Left ventricle myocardium inferior (tissue), 1 donor: Measurements from ENCODE around the gene ARPP19. TPM values are rescaled to one million over a fixed set of nuclear protein-coding genes. Genes with fewer than 3 reads are reported as not detected.

Source experiments
- DNase-seq: peaks from one replicate; pipeline ENCODE4 v3.0.0-alpha.2; 2020
- H3K27ac ChIP-seq: fragments of 200-600 bp; replicated peaks from 2 replicates; pipeline ENCODE4 v1.8.0; 2021
- H3K27me3 ChIP-seq: fragments of 200-600 bp; 2 replicates; pipeline ENCODE4 v1.8.0; 2021; ENCODE audit warnings: low read depth
- H3K36me3 ChIP-seq: fragments of 200-600 bp; 2 replicates; pipeline ENCODE4 v1.8.0; 2021
- H3K4me1 ChIP-seq: fragments of 200-600 bp; 2 replicates; pipeline ENCODE4 v1.8.0; 2021
- H3K4me3 ChIP-seq: fragments of 200-600 bp; 2 replicates; pipeline ENCODE4 v1.8.0; 2021; ENCODE audit warnings: mild to moderate bottlenecking, moderate library complexity
- H3K9me3 ChIP-seq: fragments of 200-600 bp; replicated peaks from 2 replicates; pipeline ENCODE4 v1.8.0; 2021
- intact Hi-C: fragments of 100-400 bp; cut with micrococcal nuclease; formaldehyde crosslinking; loops from one replicate; pipeline ENCODE4 v1.11.0; 2022
- total RNA-seq: library from RNA; stranded (reverse); fragmentation: NEBNext Ultra II Directional; extraction: Animal tissue kit (Norgen Biotek cat#: 25700); gene quantifications from one replicate; pipeline ENCODE4 v1.2.1, GENCODE V29; 2021
- TF ChIP-seq, protein P1 (sequence below): fragments of 200-600 bp; IDR thresholded peaks from 2 replicates; pipeline ENCODE4 v1.8.0; 2021; ENCODE audit warnings: antibody characterized with exemption, mild to moderate bottlenecking, borderline replicate concordance
- donor health status: DM: no; HTN: yes; CAD: no; lungs with severe emphysema.

ARPP19 gene
- total RNA-seq, 1 donor from 2014 or later, result 162 TPM

DNA sequence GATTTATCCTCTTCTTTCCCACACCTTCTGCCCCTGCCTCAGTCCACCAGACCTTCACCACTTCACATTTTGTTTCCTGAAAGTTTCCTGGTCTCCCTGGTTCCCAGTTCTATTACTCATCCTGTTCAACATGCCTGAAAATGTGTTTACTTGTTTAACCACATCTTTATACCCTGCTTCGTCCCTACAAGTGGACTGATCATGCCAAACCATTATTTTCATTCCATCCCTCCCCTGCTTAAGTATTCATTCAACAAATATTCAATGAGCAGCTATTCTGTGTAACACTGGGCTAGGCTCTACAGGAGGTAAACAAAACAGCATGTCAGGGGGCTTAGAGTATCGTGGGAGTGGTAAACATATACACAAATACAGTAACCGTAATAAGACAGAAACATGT lies 45.6 kb downstream of the ARPP19 start:
- TF ChIP-seq, protein P1, sequence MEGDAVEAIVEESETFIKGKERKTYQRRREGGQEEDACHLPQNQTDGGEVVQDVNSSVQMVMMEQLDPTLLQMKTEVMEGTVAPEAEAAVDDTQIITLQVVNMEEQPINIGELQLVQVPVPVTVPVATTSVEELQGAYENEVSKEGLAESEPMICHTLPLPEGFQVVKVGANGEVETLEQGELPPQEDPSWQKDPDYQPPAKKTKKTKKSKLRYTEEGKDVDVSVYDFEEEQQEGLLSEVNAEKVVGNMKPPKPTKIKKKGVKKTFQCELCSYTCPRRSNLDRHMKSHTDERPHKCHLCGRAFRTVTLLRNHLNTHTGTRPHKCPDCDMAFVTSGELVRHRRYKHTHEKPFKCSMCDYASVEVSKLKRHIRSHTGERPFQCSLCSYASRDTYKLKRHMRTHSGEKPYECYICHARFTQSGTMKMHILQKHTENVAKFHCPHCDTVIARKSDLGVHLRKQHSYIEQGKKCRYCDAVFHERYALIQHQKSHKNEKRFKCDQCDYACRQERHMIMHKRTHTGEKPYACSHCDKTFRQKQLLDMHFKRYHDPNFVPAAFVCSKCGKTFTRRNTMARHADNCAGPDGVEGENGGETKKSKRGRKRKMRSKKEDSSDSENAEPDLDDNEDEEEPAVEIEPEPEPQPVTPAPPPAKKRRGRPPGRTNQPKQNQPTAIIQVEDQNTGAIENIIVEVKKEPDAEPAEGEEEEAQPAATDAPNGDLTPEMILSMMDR, result no peak
- intact Hi-C loops, result no loop called here
- Histone ChIP-seq H3K4me1 (peaks cover 20% of the 10 kb centered on the region), H3K27me3 (no peaks in the 10 kb centered on the region), H3K9me3 (no peaks in the 10 kb centered on the region), H3K4me3 (no peak overlapping the region), H3K27ac (no peak overlapping the region), H3K36me3 (no peaks in the 10 kb centered on the region)
- no peak for DNase-seq

DNA sequence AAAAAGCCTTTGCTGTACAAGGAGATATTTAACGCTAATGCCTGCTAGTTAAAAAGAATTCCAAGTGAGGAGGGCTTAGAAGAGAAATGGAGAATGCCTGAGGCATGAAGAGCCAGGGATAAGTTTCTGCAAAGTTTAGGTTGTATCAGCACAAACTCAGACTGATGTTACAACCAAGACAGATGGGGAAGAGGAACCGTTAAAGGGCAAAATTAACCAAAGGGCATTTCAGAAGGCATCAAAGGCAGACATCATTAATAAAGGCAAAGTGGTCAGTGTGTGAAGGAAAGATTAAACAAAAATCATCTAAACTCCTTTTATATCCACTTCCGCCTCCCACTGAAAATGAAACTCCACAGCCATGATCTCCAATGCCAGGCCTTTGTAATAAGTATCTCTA lies 47.1 kb downstream of the ARPP19 start:
- intact Hi-C loops, result no loop called here

DNA sequence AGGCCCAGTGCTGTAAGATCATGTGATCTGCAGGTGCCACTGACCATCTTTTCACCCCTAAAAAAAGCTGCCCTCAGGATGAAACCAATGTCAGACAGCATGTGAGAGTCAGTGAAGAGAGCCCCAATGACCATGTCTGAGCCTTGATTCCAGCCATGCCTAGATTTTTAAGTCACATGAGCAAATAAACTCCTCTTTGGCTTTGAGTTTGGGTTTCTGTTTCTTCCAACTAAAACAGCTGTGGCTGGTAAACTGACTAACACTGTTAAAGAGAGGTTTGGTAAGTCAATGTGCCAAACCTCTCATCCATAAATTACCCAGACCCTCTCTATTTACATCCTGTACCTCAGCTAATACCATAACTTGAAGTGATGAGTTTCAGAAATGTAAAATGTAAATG lies 48.4 kb downstream of the ARPP19 start:
- DNase-seq, result no peak
- intact Hi-C loops, result no loop called here
- no peaks in the 10 kb centered on the region for H3K9me3 ChIP-seq
- H3K4me3 ChIP-seq, result no peak overlapping the region
- H3K4me1 ChIP-seq, result peaks cover 15% of the 10 kb centered on the region
- TF ChIP-seq, protein P1, result no peak
- H3K27me3 ChIP-seq, result no peaks in the 10 kb centered on the region
- no peak overlapping the region for H3K27ac ChIP-seq
- H3K36me3 ChIP-seq, result no peaks in the 10 kb centered on the region

More for the DNA sequence above, 47.1 kb downstream of the ARPP19 start:
- no peaks in the 10 kb centered on the region for H3K9me3 ChIP-seq
- no peak overlapping the region for H3K27ac ChIP-seq
- H3K4me3 ChIP-seq, result no peak overlapping the region
- peaks cover 11% of the 10 kb centered on the region for H3K4me1 ChIP-seq
- TF ChIP-seq, protein P1, result no peak
- no peaks in the 10 kb centered on the region for H3K27me3 ChIP-seq
- no peaks in the 10 kb centered on the region for H3K36me3 ChIP-seq
- no peak for DNase-seq

DNA sequence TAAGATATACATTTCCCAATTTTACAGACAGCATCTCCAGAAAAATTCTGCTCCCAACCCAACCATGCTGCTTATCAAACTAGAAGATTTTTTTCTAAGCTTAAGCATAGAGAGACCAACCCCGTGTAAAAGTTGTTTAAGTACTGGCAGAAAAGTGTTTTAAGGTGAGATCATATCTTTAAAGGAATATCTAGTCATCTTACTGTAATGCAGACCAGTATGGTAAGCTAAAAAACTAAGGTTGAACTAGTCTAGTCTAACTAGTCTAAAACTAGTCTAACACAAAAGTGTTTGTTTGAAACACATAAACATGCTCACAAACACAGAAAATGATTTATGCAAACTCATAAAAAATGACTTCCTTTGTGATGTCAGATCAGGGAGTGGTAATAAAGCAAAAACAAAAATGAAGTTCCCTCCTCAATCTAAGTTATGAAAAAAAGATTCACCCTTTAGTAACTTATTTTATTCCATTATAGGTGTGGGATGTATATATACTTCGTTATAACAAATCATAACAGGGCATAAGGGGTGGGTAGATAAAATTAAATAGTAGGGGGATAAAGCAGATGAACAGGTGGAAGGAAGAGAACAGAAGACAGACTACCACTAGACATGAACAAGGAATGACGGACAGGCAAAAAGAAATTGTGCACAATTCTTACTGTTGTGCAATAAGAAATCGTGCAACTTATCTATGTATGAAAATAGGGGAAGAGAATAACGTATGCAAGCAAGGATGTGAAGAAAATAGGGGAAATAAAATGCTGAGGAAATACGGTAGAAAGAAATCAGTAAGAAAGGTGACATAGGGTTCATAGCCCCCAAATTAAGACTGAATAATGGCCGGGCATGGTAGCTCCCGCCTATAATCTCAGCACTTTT lies 50.1 kb downstream of the ARPP19 start:
- Histone ChIP-seq H3K9me3 (no peaks in the 10 kb centered on the region), H3K4me1 (peaks cover 16% of the 10 kb centered on the region), H3K27ac (no peak overlapping the region), H3K27me3 (no peaks in the 10 kb centered on the region), H3K36me3 (no peaks in the 10 kb centered on the region), H3K4me3 (no peak overlapping the region)
- no peak for DNase-seq
- TF ChIP-seq, protein P1, result no peak
- intact Hi-C loops, result no loop called here

DNA sequence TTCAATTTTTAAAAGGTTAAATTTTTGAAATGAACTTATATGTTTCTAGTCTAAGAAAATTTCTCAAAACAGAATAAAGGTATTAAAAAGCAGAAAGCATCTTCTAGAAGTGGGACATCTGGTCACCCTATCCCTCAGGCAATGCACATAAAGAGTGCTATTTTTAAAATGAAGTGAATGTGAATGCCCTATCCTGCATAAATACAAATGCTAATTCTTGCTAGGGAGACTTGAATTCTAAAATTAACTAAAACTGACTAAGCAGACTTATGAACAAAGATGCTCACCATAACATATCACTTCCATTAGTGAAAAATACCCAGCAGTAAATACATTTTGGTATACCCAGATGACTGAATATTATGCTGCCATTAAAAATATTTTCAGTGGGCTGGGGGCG lies 51.8 kb downstream of the ARPP19 start:
- no peak for DNase-seq
- no peak overlapping the region for H3K27ac ChIP-seq
- TF ChIP-seq, protein P1, result no peak
- no peaks in the 10 kb centered on the region for H3K36me3 ChIP-seq
- no peak overlapping the region for H3K4me3 ChIP-seq
- H3K4me1 ChIP-seq, result peaks cover 16% of the 10 kb centered on the region
- intact Hi-C loops, result no loop called here
- no peaks in the 10 kb centered on the region for H3K27me3 ChIP-seq
- no peaks in the 10 kb centered on the region for H3K9me3 ChIP-seq
